GM10847 (cell line): ENCODE measurements around the gene NPM1.
A peak's percentile ranks its signal among the peaks of the same experiment; 100 is the strongest.

Source experiments
- POLR2A ChIP-seq: IDR thresholded peaks from 2 replicates; pipeline ENCODE4 v1.6.1; 2011; ENCODE audit not compliant: insufficient read length; ENCODE audit errors: extremely low read depth

NPM1 gene

GRCh38 chr5:171371326-171371725, 16.3 kb upstream of the NPM1 start:
- no peak for TF ChIP-seq POLR2A

- TF ChIP-seq POLR2A, result no peak
Measured at GRCh38 chr5:171379961-171380360, 7.7 kb upstream of the NPM1 start.

- TF ChIP-seq POLR2A, result no peak
Measured at GRCh38 chr5:171386006-171386671, 1.5 kb upstream of the NPM1 start.

- no peak for TF ChIP-seq POLR2A
Measured at GRCh38 chr5:171386861-171387344, 746 bp upstream of the NPM1 start.

GRCh38 chr5:171387970-171388815, 544 bp downstream of the NPM1 start:
- peak; percentile 28 for TF ChIP-seq POLR2A

GRCh38 chr5:171388816-171389168, 1.1 kb downstream of the NPM1 start:
- TF ChIP-seq POLR2A, result no peak

GRCh38 chr5:171390883-171391677, 3.4 kb downstream of the NPM1 start:
- no peak for TF ChIP-seq POLR2A

- TF ChIP-seq POLR2A, result no peak
Measured at GRCh38 chr5:171391996-171392577, 4.4 kb downstream of the NPM1 start.

GRCh38 chr5:171392585-171393159, 5.0 kb downstream of the NPM1 start:
- no peak for TF ChIP-seq POLR2A

GRCh38 chr5:171395042-171395441, 7.4 kb downstream of the NPM1 start:
- TF ChIP-seq POLR2A, result no peak

- no peak for TF ChIP-seq POLR2A
Measured at GRCh38 chr5:171397190-171397589, 9.5 kb downstream of the NPM1 start.

- no peak for TF ChIP-seq POLR2A
Measured at GRCh38 chr5:171397599-171397998, 9.9 kb downstream of the NPM1 start.

GRCh38 chr5:171400169-171400568, 12.5 kb downstream of the NPM1 start:
- no peak for TF ChIP-seq POLR2A

- TF ChIP-seq POLR2A, result no peak
Measured at GRCh38 chr5:171401167-171401947, 13.7 kb downstream of the NPM1 start.
